ENCODE data around the gene PRKCQ. TPM values are rescaled to one million over a fixed set of nuclear protein-coding genes. Genes with fewer than 3 reads are reported as not detected.

Gene PRKCQ
- total and polyA plus RNA-seq, 2 of the 8 experiments (the other 6 are each of a cell fraction or from before 2014, with no cell fraction given) = 9.1 to 22.6 TPM

DNA sequence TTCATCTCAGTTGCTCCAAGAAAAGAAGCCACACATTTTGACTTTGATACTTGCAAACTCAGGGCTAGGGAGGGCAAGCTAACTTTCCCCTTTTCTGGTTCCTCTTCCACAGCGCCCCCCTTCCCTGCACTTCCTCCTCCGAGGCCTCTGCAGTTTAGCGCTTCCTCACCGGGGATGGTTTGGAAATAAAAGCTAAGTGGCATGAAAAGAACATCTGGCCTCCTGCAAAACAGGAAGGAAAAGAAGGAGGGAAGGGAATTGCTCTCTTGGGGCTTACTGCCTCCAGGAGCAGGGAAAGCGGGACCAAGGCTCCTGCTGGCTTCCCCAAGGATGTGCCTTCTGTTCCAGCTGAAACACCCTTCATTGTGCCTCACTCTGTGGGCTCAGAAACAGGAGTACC is 42.3 kb downstream of the PRKCQ start:
- Histone ChIP-seq H4K20me1 (replicated peaks in 1 of 2; ENCODE audit: control insufficient read depth in 1 of 2, insufficient read depth in 2 of 2, low read length in 2 of 2) (peaks cover 0 to 4% of the 10 kb centered on the region in 2 experiments), H3K14ac (ENCODE audit: insufficient read length) (no peak overlapping the region), H2BK15ac (ENCODE audit: low read length) (no peak overlapping the region), H3K79me2 (ENCODE audit: control insufficient read depth in 1 of 2, insufficient read depth in 2 of 2, low read length in 2 of 2) (no peaks in the 10 kb centered on the region), H2AFZ (ENCODE audit: low read length) (no peak overlapping the region), H3K4me1 (replicated peaks in 1 of 4; ENCODE audit: control insufficient read depth in 3 of 4, insufficient read depth in 4 of 4, low read length in 3 of 4) (peaks cover 0 to under 1% (median 0%) of the 10 kb centered on the region in 4 experiments; a peak in 3 of 7 replicates), H4K8ac (ENCODE audit: extremely low read depth, insufficient read depth, low read length) (no peak overlapping the region), H3K27ac (ENCODE audit: low read depth, low read length) (no peak overlapping the region), H3K4me2 (ENCODE audit: insufficient read depth in 1 of 2, low read depth in 2 of 2, low read length in 2 of 2) (no peak overlapping the region), H2BK5ac (ENCODE audit: low read depth, low read length) (no peak overlapping the region), H3K9ac (replicated peaks in 1 of 4; ENCODE audit: extremely low read depth in 1 of 4, low read depth in 3 of 4, low read length in 3 of 4) (no peak overlapping the region), H3K27me3 (replicated peaks in 1 of 4; ENCODE audit: control insufficient read depth in 3 of 4, extremely low read depth in 1 of 4, insufficient read depth in 3 of 4, low read length in 3 of 4) (no peaks in the 10 kb centered on the region), H3K4me3 (ENCODE audit: extremely low read depth in 1 of 4, insufficient read depth in 2 of 4, low read depth in 3 of 4, low read length in 4 of 4) (no peak overlapping the region), H3K36me3 (ENCODE audit: control insufficient read depth in 2 of 4, insufficient read depth in 4 of 4, low read length in 3 of 4) (no peaks in the 10 kb centered on the region), H2BK12ac (ENCODE audit: low read depth, low read length) (no peak overlapping the region), H3K23me2 (ENCODE audit: low read depth, low read length) (no peaks in the 10 kb centered on the region; the same call in 1 of the 2 replicates), H2AK5ac (ENCODE audit: low read depth, low read length) (no peak overlapping the region), H3K79me1 (ENCODE audit: low read depth, low read length) (no peaks in the 10 kb centered on the region), H3K9me3 (ENCODE audit: insufficient read depth in 2 of 2, low read depth in 1 of 2, low read length in 1 of 2) (no peaks in the 10 kb centered on the region), H2BK20ac (ENCODE audit: low read length) (no peak overlapping the region), H2BK120ac (replicated peaks; ENCODE audit: low read depth, low read length) (no peak overlapping the region), H3K23ac (ENCODE audit: insufficient read length) (no peak overlapping the region), H3K4ac (replicated peaks; ENCODE audit: insufficient read length, low read depth, low read length) (no peak overlapping the region), H4K5ac (ENCODE audit: insufficient read length, low read depth, low read length) (no peak overlapping the region), H3K18ac (ENCODE audit: extremely low read depth, low read length) (no peak overlapping the region), H4K91ac (replicated peaks; ENCODE audit: insufficient read length, low read length) (no peak overlapping the region), H3K56ac (replicated peaks; ENCODE audit: insufficient read length, low read depth, low read length) (no peak overlapping the region)
- CTCF ChIA-PET (ENCODE audit: partially characterized antibody) = interaction anchor here (0.7 to 2.8 kb wide), 14 partner anchors 9 to 184 kb away, joined by 3 to 9 read pairs (median 3); no protein-coding TSS in a partner anchor
- POLR2A ChIA-PET (ENCODE audit: partially characterized antibody) = no interaction called here
- DNase-seq (ENCODE audit: low read depth in 1 of 2, low spot score in 2 of 2) (no peak), FAIRE-seq (no peak)
- WGBS, 2 experiments (ENCODE audit: extremely low coverage in 1 of 2, insufficient coverage in 1 of 2, insufficient read length in 1 of 2, insufficient replicate concordance in 2 of 2, low coverage in 1 of 2, low lambda C conversion rate in 2 of 2, missing lambda C conversion rate in 1 of 2) = 88% methylated on average over 5 of the region's 5 CpGs; no CpG with 5 or more reads in 1 of the 2 experiments
- TF ChIP-seq, protein P1, sequence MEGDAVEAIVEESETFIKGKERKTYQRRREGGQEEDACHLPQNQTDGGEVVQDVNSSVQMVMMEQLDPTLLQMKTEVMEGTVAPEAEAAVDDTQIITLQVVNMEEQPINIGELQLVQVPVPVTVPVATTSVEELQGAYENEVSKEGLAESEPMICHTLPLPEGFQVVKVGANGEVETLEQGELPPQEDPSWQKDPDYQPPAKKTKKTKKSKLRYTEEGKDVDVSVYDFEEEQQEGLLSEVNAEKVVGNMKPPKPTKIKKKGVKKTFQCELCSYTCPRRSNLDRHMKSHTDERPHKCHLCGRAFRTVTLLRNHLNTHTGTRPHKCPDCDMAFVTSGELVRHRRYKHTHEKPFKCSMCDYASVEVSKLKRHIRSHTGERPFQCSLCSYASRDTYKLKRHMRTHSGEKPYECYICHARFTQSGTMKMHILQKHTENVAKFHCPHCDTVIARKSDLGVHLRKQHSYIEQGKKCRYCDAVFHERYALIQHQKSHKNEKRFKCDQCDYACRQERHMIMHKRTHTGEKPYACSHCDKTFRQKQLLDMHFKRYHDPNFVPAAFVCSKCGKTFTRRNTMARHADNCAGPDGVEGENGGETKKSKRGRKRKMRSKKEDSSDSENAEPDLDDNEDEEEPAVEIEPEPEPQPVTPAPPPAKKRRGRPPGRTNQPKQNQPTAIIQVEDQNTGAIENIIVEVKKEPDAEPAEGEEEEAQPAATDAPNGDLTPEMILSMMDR (IDR thresholded peaks at IDR 0.05; ENCODE audit: control extremely low read depth in 1 of 3, insufficient read depth in 1 of 3, low read depth in 1 of 3, low read length in 3 of 3) = peak in 1 of 3 experiments; percentile 13; a peak in 1 of 4 replicates
- no peak for TF ChIP-seq HDAC2 (IDR thresholded peaks at IDR 0.05; ENCODE audit: borderline replicate concordance in 1 of 2, low read depth in 2 of 2, low read length in 2 of 2)
